Measurements from ENCODE around the gene AKAP8L.

Gene AKAP8L, protein sequence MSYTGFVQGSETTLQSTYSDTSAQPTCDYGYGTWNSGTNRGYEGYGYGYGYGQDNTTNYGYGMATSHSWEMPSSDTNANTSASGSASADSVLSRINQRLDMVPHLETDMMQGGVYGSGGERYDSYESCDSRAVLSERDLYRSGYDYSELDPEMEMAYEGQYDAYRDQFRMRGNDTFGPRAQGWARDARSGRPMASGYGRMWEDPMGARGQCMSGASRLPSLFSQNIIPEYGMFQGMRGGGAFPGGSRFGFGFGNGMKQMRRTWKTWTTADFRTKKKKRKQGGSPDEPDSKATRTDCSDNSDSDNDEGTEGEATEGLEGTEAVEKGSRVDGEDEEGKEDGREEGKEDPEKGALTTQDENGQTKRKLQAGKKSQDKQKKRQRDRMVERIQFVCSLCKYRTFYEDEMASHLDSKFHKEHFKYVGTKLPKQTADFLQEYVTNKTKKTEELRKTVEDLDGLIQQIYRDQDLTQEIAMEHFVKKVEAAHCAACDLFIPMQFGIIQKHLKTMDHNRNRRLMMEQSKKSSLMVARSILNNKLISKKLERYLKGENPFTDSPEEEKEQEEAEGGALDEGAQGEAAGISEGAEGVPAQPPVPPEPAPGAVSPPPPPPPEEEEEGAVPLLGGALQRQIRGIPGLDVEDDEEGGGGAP

DNA sequence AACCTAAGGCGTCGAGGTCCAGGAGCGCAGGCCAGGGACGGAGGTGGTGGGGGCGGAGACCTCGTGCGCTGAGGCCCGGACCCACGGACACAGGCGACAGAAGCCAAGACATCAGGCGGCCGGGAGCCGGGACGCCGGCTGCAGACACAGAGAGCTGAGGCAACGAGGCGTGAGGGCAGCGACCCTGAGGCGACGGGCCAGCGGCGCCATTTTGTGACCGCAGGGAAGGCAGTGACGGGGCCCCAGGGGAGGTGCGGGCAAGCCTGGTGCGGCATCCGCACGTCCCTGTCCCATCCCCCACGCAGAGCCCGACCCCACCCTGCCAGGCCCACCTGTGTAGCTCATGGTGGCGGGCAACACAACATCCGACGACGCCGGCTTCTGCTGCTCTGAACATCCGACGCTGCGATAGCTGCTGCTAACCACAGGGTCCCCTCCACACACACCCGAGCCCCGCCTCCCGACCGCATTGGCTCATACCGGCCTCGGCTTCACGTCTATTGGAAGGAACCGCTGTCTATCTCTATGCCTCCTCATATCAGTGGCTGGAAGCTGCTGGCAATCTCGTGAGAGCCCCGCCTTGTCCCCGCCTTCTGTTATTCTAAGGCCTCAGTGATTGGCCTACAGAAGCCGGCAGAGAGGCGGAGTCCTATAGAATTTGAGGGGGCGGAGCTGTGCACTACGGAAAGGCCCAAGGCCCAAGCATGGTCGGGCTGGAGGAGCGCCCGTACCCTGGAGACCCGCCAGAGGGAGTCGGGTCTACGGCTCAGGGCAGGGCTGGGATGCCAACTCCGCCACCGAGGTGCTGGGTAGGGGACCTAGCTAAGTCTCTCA is at the start of gene AKAP8L:
Gene AKAP8L, minus strand, starts transcription at position 410 of the 834 bp plus-strand sequence. Its CDS starts 65 bp downstream, at position 345.
- peak; percentile 100 for DNase-seq (ENCODE audit: low read depth)

- no peak for DNase-seq (ENCODE audit: low read depth)
These were observed 49.0 kb upstream of the AKAP8L start for GRCh38 chr19:15467734-15468214.

DNA sequence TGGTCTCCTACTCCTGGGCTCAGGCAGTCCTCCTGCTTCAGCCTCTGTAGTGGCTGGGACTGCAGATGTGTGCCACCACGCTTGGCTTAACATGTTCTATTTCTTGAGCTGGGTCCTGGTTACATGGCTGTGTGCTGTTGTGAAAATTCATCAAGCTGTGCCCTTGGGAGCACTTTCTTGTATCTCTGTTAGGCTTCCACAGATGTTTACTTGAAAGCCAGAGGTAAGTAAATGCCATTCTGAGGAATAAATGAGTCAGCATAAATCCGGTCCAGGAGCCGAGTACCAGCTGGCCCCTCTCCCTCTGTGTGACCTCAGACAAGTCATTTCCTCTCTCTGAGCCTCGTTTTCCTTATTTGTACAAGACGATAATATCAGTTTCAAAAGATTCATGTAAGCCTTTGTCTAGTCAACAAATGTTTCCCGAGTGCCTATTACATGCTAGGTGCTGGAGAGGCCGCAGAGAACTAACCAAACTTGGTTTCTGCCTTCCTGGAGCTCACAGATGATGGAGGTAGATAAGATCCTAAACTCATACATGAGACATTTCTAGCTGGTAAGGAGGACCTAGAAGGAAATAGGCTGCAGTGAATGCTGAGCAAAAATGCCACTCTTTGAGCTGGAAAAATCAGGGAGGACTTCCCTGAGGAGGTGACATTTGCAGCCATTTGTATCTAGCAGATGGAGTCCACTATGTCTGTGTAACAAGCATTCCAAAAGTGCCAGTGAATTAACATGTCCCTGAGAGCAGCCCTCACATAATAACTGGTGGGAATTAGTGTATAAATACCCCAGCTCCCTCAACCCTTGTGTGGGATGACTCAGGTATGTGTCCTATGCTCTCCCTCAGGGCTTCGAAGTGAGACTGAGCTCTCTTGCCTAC is 48.3 kb upstream of the AKAP8L start:
- peak; percentile 37 for DNase-seq (ENCODE audit: low read depth)

GRCh38 chr19:15464394-15465385 is 45.9 kb upstream of the AKAP8L start, which contains the start of gene RASAL3:
Gene RASAL3, minus strand, starts transcription at chr19:15464544. Its CDS starts 186 bp downstream, at chr19:15464358.
- DNase-seq (ENCODE audit: low read depth) = no peak

DNA sequence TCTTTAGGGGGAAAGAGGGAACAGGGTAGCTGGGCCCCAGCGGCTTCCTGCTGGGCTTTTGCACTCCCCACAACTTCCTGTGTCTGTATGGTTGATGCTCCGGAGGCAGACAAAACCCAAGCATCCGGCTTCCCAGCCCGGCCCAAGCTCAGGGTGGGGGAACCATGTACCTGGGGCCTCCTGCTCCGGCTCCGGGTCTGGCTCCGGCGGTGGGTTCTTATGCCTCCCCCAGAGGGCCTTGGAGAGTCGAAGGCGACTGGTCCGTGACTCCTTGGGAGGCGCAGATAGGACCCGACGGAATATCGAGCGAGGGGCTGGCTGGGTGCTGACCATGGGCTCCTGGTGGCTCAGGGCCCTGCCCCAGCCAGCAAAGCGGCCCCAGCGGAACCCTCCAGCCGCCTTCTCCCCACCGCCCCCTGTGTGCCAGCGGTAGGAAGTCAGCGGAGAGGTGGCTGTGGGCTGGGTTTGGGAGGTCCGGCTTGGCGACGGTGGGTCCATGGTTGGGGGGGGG is 45.1 kb upstream of the AKAP8L start:
- no peak for DNase-seq (ENCODE audit: low read depth)

- DNase-seq (ENCODE audit: low read depth) = no peak
These were observed 42.9 kb upstream of the AKAP8L start for GRCh38 chr19:15461694-15462093.

GRCh38 chr19:15457701-15458484 is 39.1 kb upstream of the AKAP8L start:
- no peak for DNase-seq (ENCODE audit: low read depth)

- DNase-seq (ENCODE audit: low read depth) = no peak
These were observed 38.3 kb upstream of the AKAP8L start for GRCh38 chr19:15456871-15457700.

DNA sequence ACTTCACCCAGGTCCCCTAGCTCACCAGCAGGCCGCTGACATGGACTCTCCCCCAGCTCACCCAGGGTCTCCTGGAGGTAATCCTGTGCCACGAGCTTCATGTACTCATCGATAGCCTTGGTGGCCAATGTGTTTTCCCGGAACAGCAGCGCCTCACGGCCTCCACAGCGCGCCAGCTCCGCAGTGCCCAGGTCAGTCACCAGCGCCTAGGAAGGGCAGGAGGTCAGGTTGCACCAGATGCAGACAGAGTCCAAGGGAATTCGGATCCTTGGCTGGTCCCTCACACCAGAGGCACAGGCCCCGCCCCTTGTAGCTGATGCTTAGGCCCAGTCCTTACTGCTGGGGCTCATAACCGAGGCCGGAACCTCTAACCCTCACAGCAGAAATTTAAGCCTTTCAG is 37.7 kb upstream of the AKAP8L start:
- no peak for DNase-seq (ENCODE audit: low read depth)

DNA sequence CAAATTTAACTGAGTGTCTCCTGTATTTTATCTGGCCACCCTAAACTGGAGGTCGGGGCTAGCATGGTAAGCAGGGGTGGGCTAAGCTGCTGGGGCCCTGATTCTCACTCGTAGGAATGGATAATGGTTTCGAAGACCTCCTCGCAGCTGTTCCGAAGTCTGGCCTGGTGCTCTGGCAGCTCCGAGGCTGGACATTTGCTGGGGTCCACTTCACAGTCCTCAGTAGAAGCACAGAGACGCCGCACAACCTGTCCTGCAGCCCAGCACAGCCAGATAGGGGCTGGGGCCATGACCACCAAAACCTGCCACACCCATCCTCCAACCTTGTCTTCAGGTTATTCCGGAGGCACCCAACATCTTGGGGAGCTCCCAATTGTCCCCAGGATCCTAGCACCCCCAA is 37.2 kb upstream of the AKAP8L start:
- no peak for DNase-seq (ENCODE audit: low read depth)

- no peak for DNase-seq (ENCODE audit: low read depth)
These were observed 35.4 kb upstream of the AKAP8L start for GRCh38 chr19:15453906-15454860.

DNA sequence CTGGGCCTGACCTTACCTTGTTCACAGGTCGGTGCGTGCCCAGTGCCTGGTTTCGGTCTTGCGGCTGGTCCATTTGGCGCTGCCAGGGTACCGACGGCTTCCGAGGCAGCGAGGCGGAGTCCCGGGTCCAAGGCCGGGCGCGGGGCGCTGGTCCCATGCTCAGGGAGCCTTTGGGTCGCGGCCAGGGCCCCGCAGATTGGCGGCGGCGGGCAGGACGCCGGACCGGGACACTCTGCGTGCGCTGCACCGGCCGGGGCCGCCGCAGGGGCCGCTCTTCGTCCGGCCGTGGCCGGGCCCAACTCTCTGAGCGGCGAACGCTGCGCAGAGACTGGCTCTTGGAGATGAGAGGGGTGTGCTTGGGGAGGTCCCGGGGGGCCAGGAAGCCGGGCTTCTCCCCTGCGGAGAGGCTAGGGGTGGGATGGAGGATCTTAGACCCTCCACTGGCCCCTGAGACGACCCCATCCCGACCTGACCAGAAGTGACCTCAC is 34.3 kb upstream of the AKAP8L start:
- no peak for DNase-seq (ENCODE audit: low read depth)

DNA sequence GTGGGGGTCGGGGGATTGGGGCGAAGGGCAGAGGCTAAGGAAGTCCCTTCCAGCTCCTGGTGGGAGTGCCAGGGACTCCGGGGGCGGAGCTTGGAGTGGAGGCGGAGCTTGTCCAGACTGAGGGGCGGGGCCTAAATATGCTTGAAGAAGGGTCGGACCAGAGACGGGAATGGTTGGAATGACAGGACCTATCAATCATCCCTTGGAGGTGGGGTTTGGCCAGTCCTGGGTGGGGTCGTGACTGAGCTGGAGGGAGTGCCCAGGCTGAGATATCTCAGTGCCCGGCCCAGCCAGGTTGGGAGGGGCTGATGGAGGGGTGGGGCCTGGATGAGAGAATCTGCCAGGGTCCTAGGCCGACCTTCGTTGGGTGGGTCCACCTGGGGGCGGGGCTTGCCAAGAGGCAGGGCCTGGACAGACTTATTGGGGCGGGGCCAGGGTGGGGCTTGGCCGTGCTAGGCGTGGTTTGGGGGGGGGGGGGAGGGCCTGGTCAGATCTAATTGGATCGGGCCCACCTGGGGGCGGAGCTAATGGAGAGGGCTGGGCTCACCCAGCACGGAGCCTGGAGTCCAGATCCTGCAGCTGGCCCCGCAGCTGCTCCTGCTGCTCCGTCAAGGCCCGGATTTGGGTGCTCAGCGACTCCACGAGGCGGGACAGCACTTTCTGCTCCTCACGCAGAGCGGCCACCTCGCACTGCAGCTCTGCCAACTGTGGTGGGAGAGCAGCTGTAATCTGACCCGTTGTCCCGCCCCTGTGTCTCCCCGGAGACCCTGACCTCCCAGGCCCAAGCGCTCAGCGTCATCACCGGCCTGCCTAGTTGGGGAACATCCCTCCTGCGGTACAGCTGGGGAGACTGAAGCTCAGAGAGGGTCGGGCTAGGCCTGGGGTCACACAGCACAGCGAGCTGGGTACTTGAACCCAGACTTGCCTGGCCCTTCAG is 33.6 kb upstream of the AKAP8L start:
- peak; percentile 78 for DNase-seq (ENCODE audit: low read depth)

- DNase-seq (ENCODE audit: low read depth) = no peak
These were observed 31.7 kb upstream of the AKAP8L start for GRCh38 chr19:15450528-15450890.

GRCh38 chr19:15449620-15450527 is 31.1 kb upstream of the AKAP8L start, which contains the start of gene WIZ:
Gene WIZ, minus strand, starts transcription at chr19:15449956. Its CDS starts 1,649 bp downstream, at chr19:15448307.
- DNase-seq (ENCODE audit: low read depth) = peak; percentile 70
